Memory B cell (primary cell): Measurements from ENCODE around the gene OR7G1.

ENCODE experiments used
- ATAC-seq: fragments of 150-1000 bp; cut with Tn5 transposase; 2 replicates; pipeline ENCODE4 v1.10.0; 2021; ENCODE audit warnings: low read depth, mild to moderate bottlenecking, moderate library complexity
- DNase-seq, 2 donors: peaks; one replicate each; pipeline ENCODE4 v3.0.0; 2022; ENCODE audit warnings: low spot score in 2 of 2
- H3K27ac Mint-ChIP-seq: one replicate; pipeline ENCODE4 v1.8.0; 2022; ENCODE audit warnings: mild to moderate bottlenecking, moderate library complexity, mixed read lengths
- H3K27me3 Mint-ChIP-seq: one replicate; pipeline ENCODE4 v1.8.0; 2022; ENCODE audit warnings: mixed read lengths
- H3K36me3 Mint-ChIP-seq: one replicate; pipeline ENCODE4 v1.8.0; 2022; ENCODE audit warnings: mild to moderate bottlenecking, mixed read lengths
- H3K4me1 Mint-ChIP-seq: one replicate; pipeline ENCODE4 v1.8.0; 2022; ENCODE audit warnings: mixed read lengths
- H3K4me3 Mint-ChIP-seq: one replicate; pipeline ENCODE4 v1.8.0; 2022; ENCODE audit warnings: mild to moderate bottlenecking, moderate library complexity, mixed read lengths
- H3K9me3 Mint-ChIP-seq: one replicate; pipeline ENCODE4 v1.8.0; 2022; ENCODE audit warnings: mixed read lengths

The OR7G1 gene

DNA sequence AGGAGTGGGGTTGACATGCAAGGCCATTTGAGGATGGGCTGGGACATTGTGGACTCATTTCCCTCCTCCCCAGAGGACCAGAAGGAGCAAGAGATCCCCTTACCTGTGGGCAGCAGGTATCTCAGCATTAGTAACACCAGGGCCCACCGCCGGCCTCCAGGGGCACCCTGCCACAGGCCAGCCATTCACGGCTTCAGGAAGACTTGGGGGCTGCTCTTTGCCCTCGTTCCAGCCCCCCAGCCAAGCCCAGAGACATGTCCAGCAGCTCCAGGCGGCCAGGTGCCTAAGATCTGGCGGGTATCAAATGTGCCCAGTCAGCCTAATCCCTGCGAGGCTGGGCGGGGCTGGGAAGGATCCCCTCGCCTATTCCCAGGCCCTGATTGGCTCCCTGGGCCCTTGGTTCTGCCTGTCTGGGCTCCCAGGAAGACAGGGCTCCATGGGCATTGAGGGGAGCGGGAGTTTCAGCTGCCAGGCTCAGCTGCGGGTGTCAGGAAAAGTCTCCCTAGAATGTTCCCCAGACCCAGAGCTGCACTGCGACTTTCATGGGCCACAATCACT, 50.0 kb downstream of the OR7G1 start:
- ATAC-seq = no peak
- no peaks in the 10 kb centered on the region for H3K27me3 Mint-ChIP-seq
- peaks cover 3% of the 10 kb centered on the region for H3K9me3 Mint-ChIP-seq
- no peak overlapping the region for H3K27ac Mint-ChIP-seq
- no peaks in the 10 kb centered on the region for H3K4me1 Mint-ChIP-seq
- no peak for DNase-seq
- H3K4me3 Mint-ChIP-seq = no peak overlapping the region
- H3K36me3 Mint-ChIP-seq = no peaks in the 10 kb centered on the region
